ENCODE measurements around the gene RAP1GDS1.
"Not testable (repeated sequence)": the region's sequence is repeated elsewhere in the genome, so short reads cannot be mapped to it uniquely, and the experiment has no call there.

The RAP1GDS1 gene

DNA sequence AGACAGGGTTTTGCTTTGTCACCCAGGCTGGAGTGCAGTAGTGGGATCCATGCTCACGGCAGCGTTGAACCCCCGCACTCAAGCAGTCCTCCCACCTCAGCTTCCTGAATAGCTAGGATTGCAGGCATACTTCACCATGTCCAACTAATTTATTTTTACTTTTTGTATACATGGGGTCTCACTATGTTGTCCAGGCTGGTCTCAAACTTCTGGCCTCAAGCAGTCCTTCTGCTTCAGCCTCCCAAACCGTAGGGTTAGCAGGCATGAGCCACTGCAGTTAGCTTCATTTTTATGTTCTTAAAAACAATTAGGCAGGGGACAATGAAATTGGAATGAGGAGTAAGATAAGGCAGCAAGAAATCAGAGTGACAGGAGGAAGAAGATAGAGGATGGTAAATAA, 50.5 kb downstream of the RAP1GDS1 start:
- TF ChIP-seq ZFX (IDR thresholded peaks at IDR 0.05), result no peak
- TF ChIP-seq, protein P1, sequence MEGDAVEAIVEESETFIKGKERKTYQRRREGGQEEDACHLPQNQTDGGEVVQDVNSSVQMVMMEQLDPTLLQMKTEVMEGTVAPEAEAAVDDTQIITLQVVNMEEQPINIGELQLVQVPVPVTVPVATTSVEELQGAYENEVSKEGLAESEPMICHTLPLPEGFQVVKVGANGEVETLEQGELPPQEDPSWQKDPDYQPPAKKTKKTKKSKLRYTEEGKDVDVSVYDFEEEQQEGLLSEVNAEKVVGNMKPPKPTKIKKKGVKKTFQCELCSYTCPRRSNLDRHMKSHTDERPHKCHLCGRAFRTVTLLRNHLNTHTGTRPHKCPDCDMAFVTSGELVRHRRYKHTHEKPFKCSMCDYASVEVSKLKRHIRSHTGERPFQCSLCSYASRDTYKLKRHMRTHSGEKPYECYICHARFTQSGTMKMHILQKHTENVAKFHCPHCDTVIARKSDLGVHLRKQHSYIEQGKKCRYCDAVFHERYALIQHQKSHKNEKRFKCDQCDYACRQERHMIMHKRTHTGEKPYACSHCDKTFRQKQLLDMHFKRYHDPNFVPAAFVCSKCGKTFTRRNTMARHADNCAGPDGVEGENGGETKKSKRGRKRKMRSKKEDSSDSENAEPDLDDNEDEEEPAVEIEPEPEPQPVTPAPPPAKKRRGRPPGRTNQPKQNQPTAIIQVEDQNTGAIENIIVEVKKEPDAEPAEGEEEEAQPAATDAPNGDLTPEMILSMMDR (conservative IDR thresholded peaks at IDR 0.05), result no peak
- no peak overlapping the region for H3K27ac ChIP-seq

DNA sequence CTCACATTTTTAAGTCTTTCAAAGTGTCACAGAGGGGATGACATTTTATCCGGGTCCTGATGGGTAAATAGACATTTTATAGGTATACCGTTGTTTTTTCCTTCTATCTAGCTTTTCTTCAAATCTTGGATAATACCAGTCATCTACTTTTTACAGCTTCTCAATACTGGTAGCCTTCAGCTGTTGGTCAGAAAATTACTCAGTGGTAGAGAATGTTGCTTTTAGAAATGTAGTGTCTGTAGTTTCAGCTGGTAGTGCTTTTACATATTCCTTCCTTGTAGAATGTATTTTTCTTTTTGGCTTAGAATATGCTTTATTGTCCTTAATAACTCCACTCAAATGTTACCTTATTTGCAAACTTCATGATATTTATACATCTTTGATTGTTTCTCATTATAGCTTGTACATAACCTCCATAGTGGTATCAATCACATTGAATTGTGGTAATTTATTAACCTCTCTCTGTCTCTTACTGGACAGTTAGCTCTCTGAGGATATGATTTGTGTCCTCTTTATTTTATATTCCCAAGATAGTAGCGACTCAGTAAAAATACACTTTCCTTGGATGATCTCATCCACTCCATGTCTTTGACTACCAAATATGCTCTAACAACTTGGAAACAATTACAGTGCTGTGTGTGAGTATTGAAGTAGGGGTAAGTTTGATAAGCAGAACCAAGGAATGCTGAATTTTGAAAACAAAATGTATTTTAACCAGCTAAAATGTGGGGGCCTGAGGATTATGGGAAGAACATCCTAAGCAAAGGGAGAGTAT, 53.8 kb downstream of the RAP1GDS1 start:
- H3K27ac ChIP-seq, result no peak overlapping the region
- TF ChIP-seq, protein P1 (conservative IDR thresholded peaks at IDR 0.05), result no peak
- TF ChIP-seq ZFX (IDR thresholded peaks at IDR 0.05), result no peak

DNA sequence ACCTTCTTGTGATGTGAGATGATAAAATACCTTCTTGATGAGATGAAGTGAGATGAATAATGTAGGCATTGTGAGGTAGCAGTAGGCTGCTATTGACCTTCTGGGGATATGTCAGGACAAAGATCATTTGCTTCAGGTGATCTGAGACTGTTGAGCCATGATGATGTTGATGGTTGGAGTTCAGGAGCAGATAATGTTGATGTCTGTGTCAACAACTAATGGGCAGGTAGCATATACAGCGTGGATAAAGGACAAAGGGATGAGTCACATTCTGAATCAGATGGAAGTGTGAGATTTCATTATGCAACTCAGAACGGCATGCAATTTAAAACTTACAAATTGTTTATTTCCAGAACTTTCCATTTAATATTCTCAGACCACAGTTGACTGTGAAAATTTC, 57.3 kb downstream of the RAP1GDS1 start:
- TF ChIP-seq ZFX (IDR thresholded peaks at IDR 0.05), result no peak
- TF ChIP-seq, protein P1 (conservative IDR thresholded peaks at IDR 0.05), result no peak
- H3K27ac ChIP-seq, result no peak overlapping the region

DNA sequence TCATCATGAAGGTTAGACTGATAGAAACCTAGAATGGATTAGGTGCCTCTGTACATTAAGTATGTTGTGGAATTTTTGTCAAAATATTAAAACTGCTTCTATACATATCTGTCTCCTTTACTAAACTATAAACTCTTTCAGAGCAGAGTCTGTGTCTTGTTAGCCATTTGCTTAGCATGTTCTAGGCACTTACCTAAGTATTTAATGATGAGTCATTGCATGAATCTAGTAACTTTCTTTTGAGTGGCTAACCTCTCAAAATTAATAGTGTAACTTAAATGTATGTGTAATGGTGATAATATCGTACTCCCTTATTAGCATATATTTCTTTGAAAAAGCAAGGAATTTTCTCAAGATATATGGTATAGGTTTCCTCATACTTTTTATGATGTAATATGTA, 57.8 kb downstream of the RAP1GDS1 start:
- TF ChIP-seq ZFX (IDR thresholded peaks at IDR 0.05), result no peak
- TF ChIP-seq, protein P1 (conservative IDR thresholded peaks at IDR 0.05), result no peak
- H3K27ac ChIP-seq, result no peak overlapping the region

DNA sequence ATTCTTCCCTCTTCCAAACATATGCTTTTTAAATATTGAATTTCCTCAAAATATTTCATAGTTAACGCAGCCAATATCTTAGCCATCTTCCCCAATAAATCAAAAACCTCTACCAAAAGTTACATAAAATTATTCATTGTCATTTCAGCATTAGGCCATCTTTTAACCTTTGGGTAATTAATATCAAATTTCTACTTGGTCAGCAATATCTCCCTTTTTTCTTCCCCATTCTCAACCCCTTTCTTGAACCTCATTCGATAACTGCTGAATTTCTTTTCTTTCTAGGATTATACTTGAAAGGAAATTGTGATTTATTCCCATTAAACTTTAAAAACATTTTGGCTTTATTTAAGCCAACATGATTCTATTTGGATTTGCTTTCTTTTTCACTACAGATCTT, 65.0 kb downstream of the RAP1GDS1 start:
- no peak overlapping the region for H3K27ac ChIP-seq
- no peak for TF ChIP-seq ZFX (IDR thresholded peaks at IDR 0.05)
- TF ChIP-seq, protein P1 (conservative IDR thresholded peaks at IDR 0.05), result no peak

DNA sequence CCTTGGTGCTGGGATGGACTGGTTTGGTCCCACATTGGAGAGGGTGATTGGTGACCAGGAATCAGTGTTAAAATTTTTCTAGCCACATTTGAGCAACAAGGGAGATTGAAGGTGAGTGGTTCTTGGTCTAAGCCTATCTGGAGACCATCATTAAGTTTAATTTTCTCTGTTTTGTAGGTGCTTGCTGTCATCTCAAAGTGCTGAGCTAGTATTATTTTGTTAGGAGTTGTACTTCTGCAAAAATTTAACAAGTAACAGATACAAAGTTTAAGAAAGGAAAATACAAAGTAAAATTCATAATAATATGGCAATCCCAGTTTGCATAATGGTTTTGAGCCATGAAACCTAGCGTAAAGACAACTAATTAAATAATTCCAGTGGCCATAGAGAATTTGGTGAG, 66.5 kb downstream of the RAP1GDS1 start:
- H3K27ac ChIP-seq, result no peak overlapping the region
- TF ChIP-seq, protein P1 (conservative IDR thresholded peaks at IDR 0.05), result no peak
- no peak for TF ChIP-seq ZFX (IDR thresholded peaks at IDR 0.05)

DNA sequence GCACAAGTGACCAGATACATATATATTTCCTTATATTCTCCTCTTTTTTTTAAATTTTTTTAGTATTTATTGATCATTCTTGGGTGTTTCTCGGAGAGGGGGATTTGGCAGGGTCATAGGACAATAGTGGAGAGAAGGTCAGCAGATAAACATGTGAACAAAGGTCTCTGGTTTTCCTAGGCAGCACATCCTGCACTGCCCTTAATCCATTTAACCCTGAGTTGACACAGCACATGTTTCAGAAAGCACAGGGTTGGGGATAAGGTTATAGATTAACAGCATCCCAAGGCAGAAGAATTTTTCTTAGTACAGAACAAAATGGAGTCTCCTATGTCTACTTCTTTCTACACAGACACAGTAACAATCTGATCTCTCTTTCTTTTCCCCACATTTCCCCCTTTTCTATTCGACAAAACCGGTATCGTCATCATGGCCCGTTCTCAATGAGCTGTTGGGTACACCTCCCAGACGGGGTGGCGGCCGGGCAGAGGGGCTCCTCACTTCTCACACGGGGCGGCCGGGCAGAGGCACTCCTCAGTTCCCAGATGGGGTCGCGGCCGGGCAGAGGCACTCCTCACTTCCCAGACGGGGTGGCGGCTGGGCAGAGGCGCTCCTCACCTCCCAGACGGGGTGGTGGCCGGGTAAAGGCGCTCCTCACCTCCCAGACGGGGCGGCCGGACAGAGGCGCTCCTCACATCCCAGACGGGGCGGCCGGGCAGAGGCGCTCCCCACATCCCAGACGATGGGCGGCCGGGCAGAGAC, 68.9 kb downstream of the RAP1GDS1 start:
- not testable (repeated sequence) for H3K27ac ChIP-seq
